ENCODE measurements around the gene CCDC92. TPM values are rescaled to one million over a fixed set of nuclear protein-coding genes. Genes with fewer than 3 reads are reported as not detected.
A peak's percentile ranks its signal among the peaks of the same experiment; 100 is the strongest.

Gene CCDC92
- total RNA-seq, 1 donor from 2014 or later = 4.8 TPM

DNA sequence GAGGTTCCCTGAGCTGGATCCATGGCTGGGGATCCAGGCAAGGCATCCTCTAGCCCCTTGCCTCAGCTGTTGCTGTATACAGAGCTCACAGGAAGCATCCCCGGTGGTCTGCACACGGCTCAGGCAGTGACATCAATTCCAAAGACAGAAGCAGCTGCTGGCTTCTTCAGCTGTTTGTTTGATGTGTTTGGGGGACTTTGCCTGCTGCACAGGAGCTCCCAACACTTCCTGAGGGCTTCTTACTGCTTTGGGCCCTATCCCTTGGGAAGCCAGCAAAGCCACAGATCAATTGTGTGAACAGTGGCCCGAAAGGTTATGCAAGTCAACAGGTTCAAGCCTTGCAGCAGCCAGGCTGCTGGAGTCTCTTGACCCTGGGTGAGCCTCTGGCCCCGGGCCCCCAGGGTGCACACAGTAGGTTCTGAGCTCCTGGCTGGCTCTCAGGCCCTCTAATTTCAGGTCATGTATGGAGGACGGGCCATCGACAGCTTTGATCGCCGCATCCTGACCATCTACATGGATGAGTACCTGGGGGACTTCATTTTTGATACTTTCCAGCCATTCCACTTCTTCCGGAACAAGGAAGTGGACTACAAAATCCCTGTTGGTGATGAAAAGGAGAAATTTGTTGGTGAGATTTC is 42.6 kb downstream of the CCDC92 start:
- peak overlapping the region; percentile 57 for H3K27ac Mint-ChIP-seq

DNA sequence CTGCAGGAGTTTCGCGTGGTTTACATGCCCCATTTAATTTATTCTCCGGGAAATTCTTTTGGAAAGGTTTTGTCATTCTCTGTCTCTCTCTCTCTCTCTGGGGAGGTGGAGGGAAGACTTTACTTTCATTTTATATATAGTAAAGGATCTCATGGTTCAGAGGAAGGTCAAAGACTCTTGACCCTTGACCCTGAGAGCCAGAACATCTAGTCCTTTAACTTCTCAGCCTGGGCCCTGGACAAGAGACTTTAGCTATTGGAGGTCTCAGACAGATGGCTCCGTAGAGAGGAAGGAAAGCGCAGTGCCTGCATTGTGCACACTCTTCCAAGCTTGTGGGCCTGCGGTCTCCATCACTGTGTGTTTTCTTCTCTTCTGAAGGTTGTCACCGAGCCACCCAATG is 43.7 kb downstream of the CCDC92 start:
- H3K9me3 Mint-ChIP-seq = peaks cover 6% of the 10 kb centered on the region
- no peaks in the 10 kb centered on the region for H3K36me3 ChIP-seq
- H3K36me3 Mint-ChIP-seq = peaks cover 5% of the 10 kb centered on the region
- H3K9me3 ChIP-seq (ENCODE audit: low read depth) = no peaks in the 10 kb centered on the region
- H3K4me1 ChIP-seq = no peaks in the 10 kb centered on the region
- H4K20me1 ChIP-seq (ENCODE audit: low read depth) = no peaks in the 10 kb centered on the region
- H3K4me3 ChIP-seq = no peak overlapping the region
- DNase-seq (ENCODE audit: low spot score) = no peak
- no peaks in the 10 kb centered on the region for H3K79me2 ChIP-seq (ENCODE audit: low read depth)
- peaks cover 8% of the 10 kb centered on the region for H3K4me1 Mint-ChIP-seq
- TF ChIP-seq EZH2 (IDR thresholded peaks at IDR 0.05) (no peak), EZH2phosphoT487 (IDR thresholded peaks at IDR 0.05) (no peak)
- TF ChIP-seq, protein P1, sequence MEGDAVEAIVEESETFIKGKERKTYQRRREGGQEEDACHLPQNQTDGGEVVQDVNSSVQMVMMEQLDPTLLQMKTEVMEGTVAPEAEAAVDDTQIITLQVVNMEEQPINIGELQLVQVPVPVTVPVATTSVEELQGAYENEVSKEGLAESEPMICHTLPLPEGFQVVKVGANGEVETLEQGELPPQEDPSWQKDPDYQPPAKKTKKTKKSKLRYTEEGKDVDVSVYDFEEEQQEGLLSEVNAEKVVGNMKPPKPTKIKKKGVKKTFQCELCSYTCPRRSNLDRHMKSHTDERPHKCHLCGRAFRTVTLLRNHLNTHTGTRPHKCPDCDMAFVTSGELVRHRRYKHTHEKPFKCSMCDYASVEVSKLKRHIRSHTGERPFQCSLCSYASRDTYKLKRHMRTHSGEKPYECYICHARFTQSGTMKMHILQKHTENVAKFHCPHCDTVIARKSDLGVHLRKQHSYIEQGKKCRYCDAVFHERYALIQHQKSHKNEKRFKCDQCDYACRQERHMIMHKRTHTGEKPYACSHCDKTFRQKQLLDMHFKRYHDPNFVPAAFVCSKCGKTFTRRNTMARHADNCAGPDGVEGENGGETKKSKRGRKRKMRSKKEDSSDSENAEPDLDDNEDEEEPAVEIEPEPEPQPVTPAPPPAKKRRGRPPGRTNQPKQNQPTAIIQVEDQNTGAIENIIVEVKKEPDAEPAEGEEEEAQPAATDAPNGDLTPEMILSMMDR (IDR thresholded peaks at IDR 0.05) = no peak
- no peaks in the 10 kb centered on the region for H3F3A ChIP-seq (ENCODE audit: low read depth)
- peaks cover 3% of the 10 kb centered on the region for H3K27me3 Mint-ChIP-seq (ENCODE audit: insufficient read depth, low read depth)
- no peak overlapping the region for H3K4me3 Mint-ChIP-seq
- H3K4me2 ChIP-seq = no peak overlapping the region
- no peak overlapping the region for H3K27ac Mint-ChIP-seq
- no peak overlapping the region for H2AFZ ChIP-seq (replicated peaks)
- H3K27ac ChIP-seq = no peak overlapping the region
- peaks cover 51% of the 10 kb centered on the region for H3K27me3 ChIP-seq
- H3K9ac ChIP-seq = no peak overlapping the region

More for the DNA sequence above, 42.6 kb downstream of the CCDC92 start:
- peaks cover 8% of the 10 kb centered on the region for H3K4me1 Mint-ChIP-seq
- H3K79me2 ChIP-seq (ENCODE audit: low read depth) = no peaks in the 10 kb centered on the region
- H2AFZ ChIP-seq (replicated peaks) = no peak overlapping the region
- H3K4me1 ChIP-seq = no peaks in the 10 kb centered on the region
- peaks cover 43% of the 10 kb centered on the region for H3K27me3 ChIP-seq
- DNase-seq (ENCODE audit: low spot score) = no peak
- no peaks in the 10 kb centered on the region for H3F3A ChIP-seq (ENCODE audit: low read depth)
- H3K9me3 ChIP-seq (ENCODE audit: low read depth) = no peaks in the 10 kb centered on the region
- TF ChIP-seq EZH2 (IDR thresholded peaks at IDR 0.05) = no peak
- TF ChIP-seq EZH2phosphoT487 (IDR thresholded peaks at IDR 0.05) = no peak
- TF ChIP-seq, protein P1 (IDR thresholded peaks at IDR 0.05) = no peak
- H3K4me3 Mint-ChIP-seq = no peak overlapping the region
- peaks cover 6% of the 10 kb centered on the region for H3K9me3 Mint-ChIP-seq
- H4K20me1 ChIP-seq (ENCODE audit: low read depth) = no peaks in the 10 kb centered on the region
- no peak overlapping the region for H3K4me2 ChIP-seq
- peaks cover 3% of the 10 kb centered on the region for H3K27me3 Mint-ChIP-seq (ENCODE audit: insufficient read depth, low read depth)
- peaks cover 5% of the 10 kb centered on the region for H3K36me3 Mint-ChIP-seq
- no peak overlapping the region for H3K4me3 ChIP-seq
- no peak overlapping the region for H3K27ac ChIP-seq
- H3K9ac ChIP-seq = no peak overlapping the region
- no peaks in the 10 kb centered on the region for H3K36me3 ChIP-seq

DNA sequence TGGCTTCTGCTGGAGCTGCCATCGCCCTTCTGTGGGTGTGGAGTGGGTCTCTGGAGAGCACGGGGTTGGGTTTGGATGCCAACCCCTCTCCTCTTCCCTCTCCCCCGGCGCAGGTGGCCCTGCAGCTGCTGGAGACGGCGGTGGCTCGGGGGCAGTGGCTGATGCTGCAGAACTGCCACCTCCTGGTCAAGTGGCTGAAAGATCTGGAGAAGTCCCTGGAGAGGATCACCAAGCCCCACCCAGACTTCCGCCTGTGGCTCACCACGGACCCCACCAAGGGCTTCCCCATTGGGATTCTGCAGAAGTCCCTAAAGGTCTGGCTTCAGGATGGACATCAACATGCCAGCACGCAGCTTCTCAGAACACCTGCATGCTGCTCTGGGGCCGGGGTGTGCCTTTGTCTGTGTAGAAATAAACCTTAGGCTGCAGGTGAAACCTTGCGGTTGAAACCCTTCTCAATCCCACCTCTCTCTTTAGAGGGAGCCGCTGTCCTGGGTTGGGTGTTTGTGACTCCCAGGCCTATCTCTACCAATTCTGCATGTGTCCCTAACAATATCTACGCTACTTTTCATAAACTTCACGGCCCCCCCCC is 44.3 kb downstream of the CCDC92 start:
- Histone ChIP-seq H3K9ac (no peak overlapping the region), H4K20me1 (ENCODE audit: low read depth) (no peaks in the 10 kb centered on the region), H3F3A (ENCODE audit: low read depth) (no peaks in the 10 kb centered on the region), H3K4me1 (no peaks in the 10 kb centered on the region), H3K27ac (no peak overlapping the region), H3K4me3 (no peak overlapping the region), H3K4me2 (no peak overlapping the region), H3K9me3 (ENCODE audit: low read depth) (no peaks in the 10 kb centered on the region), H3K27me3 (peaks cover 57% of the 10 kb centered on the region), H3K79me2 (ENCODE audit: low read depth) (no peaks in the 10 kb centered on the region), H3K36me3 (no peaks in the 10 kb centered on the region), H2AFZ (replicated peaks) (no peak overlapping the region)
- peaks cover 8% of the 10 kb centered on the region for H3K4me1 Mint-ChIP-seq
- no peak for TF ChIP-seq EZH2phosphoT487 (IDR thresholded peaks at IDR 0.05)
- TF ChIP-seq EZH2 (IDR thresholded peaks at IDR 0.05) = no peak
- TF ChIP-seq, protein P1 (IDR thresholded peaks at IDR 0.05) = no peak
- no peak overlapping the region for H3K4me3 Mint-ChIP-seq
- H3K36me3 Mint-ChIP-seq = peaks cover 3% of the 10 kb centered on the region
- no peaks in the 10 kb centered on the region for H3K27me3 Mint-ChIP-seq (ENCODE audit: insufficient read depth, low read depth)
- H3K27ac Mint-ChIP-seq = no peak overlapping the region
- no peak for DNase-seq (ENCODE audit: low spot score)
- peaks cover 4% of the 10 kb centered on the region for H3K9me3 Mint-ChIP-seq
